Measurements from ENCODE around the gene MED16.
A peak's percentile ranks its signal among the peaks of the same experiment; 100 is the strongest.
"Not testable (repeated sequence)": the region's sequence is repeated elsewhere in the genome, so short reads cannot be mapped to it uniquely, and the experiment has no call there.

The MED16 gene

DNA sequence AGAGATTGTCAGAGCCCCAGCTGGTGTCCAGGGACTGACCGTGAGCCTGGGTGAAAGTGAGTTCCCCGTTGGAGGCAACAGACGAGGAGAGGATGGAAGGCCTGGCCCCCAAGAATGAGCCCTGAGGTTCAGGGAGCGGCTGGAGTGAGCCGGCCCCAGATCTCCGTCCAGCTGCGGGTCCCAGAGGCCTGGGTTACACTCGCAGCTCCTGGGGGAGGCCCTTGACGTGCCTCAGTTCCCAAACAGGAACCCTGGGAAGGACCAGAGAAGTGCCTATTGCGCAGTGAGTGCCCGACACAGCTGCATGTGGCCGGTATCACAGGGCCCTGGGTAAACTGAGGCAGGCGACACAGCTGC lies 42.0 kb downstream of the MED16 start:
- no peak for DNase-seq (ENCODE audit: low read depth, low spot score)
- in situ Hi-C loops (cut with HindIII; ENCODE audit: low sequenced_read_pairs) = no loop called here
- H3K4me3 ChIP-seq (ENCODE audit: low read depth, low read length) = no peak overlapping the region
- TF ChIP-seq, protein P1, sequence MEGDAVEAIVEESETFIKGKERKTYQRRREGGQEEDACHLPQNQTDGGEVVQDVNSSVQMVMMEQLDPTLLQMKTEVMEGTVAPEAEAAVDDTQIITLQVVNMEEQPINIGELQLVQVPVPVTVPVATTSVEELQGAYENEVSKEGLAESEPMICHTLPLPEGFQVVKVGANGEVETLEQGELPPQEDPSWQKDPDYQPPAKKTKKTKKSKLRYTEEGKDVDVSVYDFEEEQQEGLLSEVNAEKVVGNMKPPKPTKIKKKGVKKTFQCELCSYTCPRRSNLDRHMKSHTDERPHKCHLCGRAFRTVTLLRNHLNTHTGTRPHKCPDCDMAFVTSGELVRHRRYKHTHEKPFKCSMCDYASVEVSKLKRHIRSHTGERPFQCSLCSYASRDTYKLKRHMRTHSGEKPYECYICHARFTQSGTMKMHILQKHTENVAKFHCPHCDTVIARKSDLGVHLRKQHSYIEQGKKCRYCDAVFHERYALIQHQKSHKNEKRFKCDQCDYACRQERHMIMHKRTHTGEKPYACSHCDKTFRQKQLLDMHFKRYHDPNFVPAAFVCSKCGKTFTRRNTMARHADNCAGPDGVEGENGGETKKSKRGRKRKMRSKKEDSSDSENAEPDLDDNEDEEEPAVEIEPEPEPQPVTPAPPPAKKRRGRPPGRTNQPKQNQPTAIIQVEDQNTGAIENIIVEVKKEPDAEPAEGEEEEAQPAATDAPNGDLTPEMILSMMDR (IDR thresholded peaks at IDR 0.05; ENCODE audit: low read depth, low read length) = no peak

DNA sequence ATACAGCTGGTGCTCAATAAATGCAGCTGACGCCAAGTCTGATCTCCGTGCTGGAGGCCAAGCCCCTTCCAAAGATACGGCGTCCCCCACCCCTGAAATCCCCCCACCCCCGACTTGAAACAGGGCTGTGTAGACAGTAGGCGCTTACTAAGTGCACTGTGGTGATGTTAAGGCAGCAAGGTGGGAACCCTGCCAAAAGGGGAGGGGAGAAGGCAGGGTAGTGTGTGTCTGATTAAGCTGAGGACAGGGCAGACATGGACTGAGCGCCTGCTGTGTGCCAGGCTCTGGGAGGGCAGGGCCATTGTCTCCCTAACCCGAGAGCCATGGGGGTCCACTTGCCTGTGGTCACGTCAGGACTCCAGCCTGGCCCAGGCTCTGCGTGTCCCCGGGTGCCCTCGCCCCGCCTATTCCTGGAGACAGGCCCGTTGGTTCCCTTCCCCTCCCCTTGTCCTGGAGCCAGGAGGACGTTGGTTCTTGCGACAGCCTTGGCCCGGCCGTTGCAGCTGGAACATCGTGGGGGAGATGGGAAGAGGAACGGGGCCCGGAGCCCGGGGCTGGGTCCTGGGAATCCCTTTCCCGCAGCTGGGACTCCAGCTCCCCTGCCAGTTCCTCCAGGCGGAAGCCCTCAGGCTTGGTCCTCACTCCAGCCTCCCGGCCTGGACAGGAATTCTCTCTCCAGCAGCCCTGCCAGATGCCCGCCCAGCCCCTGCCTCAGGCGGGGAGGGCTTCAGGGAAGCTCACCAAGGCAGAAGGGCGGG lies 42.6 kb downstream of the MED16 start:
- H3K4me3 ChIP-seq (ENCODE audit: low read depth, low read length) = no peak overlapping the region
- TF ChIP-seq, protein P1 (IDR thresholded peaks at IDR 0.05; ENCODE audit: low read depth, low read length) = no peak
- DNase-seq (ENCODE audit: low read depth, low spot score) = peak; percentile 83
- in situ Hi-C loops (cut with HindIII; ENCODE audit: low sequenced_read_pairs) = no loop called here

- in situ Hi-C loops (cut with HindIII; ENCODE audit: low sequenced_read_pairs); H3K4me3 ChIP-seq (ENCODE audit: low read depth, low read length); DNase-seq (ENCODE audit: low read depth, low spot score): not testable (repeated sequence)
These were observed 43.8 kb downstream of the MED16 start for GRCh38 chr19:849195-849594.

GRCh38 chr19:848386-848921 lies 44.5 kb downstream of the MED16 start:
- in situ Hi-C loops (cut with HindIII; ENCODE audit: low sequenced_read_pairs) = no loop called here
- DNase-seq (ENCODE audit: low read depth, low spot score) = no peak
- no peak overlapping the region for H3K4me3 ChIP-seq (ENCODE audit: low read depth, low read length)
- TF ChIP-seq, protein P1 (IDR thresholded peaks at IDR 0.05; ENCODE audit: low read depth, low read length) = no peak

DNA sequence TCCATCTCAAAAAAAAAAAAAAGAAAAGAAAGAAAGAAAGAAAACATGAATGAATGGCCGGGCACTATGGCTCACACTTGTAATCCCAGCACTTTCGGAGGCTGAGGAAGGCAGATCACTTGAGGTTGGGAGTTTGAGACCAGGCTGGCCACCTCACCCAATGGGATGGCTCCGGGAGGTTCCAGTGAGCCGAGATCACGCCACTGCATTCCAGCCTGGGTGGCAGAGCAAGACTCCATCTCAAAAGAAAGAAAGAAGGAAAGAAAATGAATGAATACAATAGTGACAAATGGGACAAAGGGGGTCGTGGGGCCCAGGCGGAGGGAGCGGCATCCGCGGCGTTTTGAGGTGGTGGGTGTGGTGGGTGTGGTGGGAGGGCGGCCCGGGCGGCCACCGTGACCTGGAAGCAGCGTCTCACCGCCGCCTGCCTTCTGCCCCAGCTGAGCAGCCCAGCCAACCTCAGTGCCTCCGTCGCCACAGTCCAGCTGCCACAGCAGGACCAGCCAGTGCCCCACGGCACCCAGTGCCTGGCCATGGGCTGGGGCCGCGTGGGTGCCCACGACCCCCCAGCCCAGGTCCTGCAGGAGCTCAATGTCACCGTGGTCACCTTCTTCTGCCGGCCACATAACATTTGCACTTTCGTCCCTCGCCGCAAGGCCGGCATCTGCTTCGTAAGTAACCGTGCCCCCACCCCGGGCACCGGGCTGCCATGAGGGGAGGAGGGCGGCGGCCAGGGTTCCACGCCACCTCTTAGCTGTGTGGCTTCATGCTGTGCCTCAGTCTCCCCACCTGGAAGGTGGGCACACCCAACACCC lies 47.1 kb downstream of the MED16 start:
- in situ Hi-C loops (cut with HindIII; ENCODE audit: low sequenced_read_pairs) = no loop called here

GRCh38 chr19:844546-844971 lies 48.4 kb downstream of the MED16 start:
- DNase-seq (ENCODE audit: low read depth, low spot score) = no peak
- TF ChIP-seq, protein P1 (IDR thresholded peaks at IDR 0.05; ENCODE audit: low read depth, low read length) = no peak
- in situ Hi-C loops (cut with HindIII; ENCODE audit: low sequenced_read_pairs) = no loop called here
- no peak overlapping the region for H3K4me3 ChIP-seq (ENCODE audit: low read depth, low read length)

More for the DNA sequence above, 47.1 kb downstream of the MED16 start:
- TF ChIP-seq, protein P1 (IDR thresholded peaks at IDR 0.05; ENCODE audit: low read depth, low read length) = no peak
- DNase-seq (ENCODE audit: low read depth, low spot score) = no peak
- no peak overlapping the region for H3K4me3 ChIP-seq (ENCODE audit: low read depth, low read length)
